ENCODE measurements around the gene MID1. TPM values are rescaled to one million over a fixed set of nuclear protein-coding genes. Genes with fewer than 3 reads are reported as not detected.

Gene MID1
- total RNA-seq, 1 donor from 2014 or later: 3.4 TPM

DNA sequence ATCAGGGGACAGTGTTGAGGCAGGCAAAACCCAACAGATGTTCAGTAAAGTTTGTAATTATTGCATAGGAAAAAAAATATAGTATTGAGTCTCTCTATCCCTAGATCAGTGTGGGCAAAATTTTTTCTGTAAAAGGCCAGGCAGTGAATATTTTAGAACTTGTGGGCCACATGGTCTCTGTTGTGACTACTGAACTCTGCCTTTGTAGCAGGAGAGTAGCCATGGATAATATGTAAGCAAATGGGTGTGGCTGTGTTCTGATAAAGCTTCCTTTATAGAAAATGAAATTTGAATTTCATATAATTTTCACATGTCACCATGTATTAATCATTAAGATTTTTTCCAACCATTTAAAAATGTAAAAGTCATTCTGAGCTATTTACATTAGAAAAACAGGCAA lies 193.1 kb downstream of the MID1 start:
- TF ChIP-seq, protein P1, sequence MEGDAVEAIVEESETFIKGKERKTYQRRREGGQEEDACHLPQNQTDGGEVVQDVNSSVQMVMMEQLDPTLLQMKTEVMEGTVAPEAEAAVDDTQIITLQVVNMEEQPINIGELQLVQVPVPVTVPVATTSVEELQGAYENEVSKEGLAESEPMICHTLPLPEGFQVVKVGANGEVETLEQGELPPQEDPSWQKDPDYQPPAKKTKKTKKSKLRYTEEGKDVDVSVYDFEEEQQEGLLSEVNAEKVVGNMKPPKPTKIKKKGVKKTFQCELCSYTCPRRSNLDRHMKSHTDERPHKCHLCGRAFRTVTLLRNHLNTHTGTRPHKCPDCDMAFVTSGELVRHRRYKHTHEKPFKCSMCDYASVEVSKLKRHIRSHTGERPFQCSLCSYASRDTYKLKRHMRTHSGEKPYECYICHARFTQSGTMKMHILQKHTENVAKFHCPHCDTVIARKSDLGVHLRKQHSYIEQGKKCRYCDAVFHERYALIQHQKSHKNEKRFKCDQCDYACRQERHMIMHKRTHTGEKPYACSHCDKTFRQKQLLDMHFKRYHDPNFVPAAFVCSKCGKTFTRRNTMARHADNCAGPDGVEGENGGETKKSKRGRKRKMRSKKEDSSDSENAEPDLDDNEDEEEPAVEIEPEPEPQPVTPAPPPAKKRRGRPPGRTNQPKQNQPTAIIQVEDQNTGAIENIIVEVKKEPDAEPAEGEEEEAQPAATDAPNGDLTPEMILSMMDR (IDR thresholded peaks at IDR 0.05; ENCODE audit: insufficient read depth, low read length, severe bottlenecking): no peak
- H3K36me3 ChIP-seq (ENCODE audit: control insufficient read depth, insufficient read depth, low read length): no peaks in the 10 kb centered on the region
- no peak for FAIRE-seq
- H3K27me3 ChIP-seq (ENCODE audit: control insufficient read depth, insufficient read depth, low read length): no peaks in the 10 kb centered on the region
- DNase-seq (ENCODE audit: low read depth): no peak
- no peak overlapping the region for H3K4me3 ChIP-seq (ENCODE audit: low read depth, low read length)

DNA sequence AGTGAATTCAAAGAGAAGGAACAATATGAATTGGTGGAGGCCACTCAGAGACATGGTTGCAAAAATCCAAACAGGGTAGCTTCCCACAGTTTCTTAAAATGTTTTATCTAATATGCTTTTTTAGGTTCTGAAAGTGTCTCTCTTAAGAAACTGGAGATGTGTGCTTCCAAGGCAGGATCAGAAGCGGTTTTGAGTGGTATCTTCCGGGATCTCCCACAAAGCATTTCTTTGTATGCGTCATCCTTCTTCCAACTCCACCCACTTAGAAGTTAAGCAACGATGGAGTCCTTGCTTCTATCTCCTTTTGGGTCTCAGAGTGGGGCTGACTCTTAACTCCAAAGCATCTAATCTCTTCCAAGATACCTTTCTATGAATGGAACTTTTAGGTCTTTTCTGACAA lies 196.7 kb downstream of the MID1 start:
- FAIRE-seq: no peak
- no peak overlapping the region for H3K4me3 ChIP-seq (ENCODE audit: low read depth, low read length)
- no peak for DNase-seq (ENCODE audit: low read depth)
- no peaks in the 10 kb centered on the region for H3K36me3 ChIP-seq (ENCODE audit: control insufficient read depth, insufficient read depth, low read length)
- no peaks in the 10 kb centered on the region for H3K27me3 ChIP-seq (ENCODE audit: control insufficient read depth, insufficient read depth, low read length)
- TF ChIP-seq, protein P1 (IDR thresholded peaks at IDR 0.05; ENCODE audit: insufficient read depth, low read length, severe bottlenecking): no peak

DNA sequence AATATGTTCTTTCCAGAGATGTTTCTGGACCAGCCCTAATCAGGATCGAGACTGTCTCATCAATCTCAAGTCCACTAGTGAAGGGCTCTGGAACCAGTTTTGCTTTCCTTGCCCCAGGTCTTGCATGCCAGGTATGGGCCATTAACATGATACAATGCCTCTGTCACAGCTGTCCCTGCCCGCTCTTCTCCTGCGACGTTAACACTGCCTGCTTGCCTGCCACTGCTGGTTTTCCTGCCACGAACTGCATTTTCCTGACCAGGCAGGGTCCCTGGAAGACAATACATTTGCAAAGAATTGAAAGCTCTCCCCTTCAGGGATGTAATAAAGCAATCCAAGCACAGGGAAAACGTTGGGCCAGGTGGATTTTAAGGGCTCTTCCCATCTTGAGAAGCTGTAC lies 200.3 kb downstream of the MID1 start:
- no peak for FAIRE-seq

DNA sequence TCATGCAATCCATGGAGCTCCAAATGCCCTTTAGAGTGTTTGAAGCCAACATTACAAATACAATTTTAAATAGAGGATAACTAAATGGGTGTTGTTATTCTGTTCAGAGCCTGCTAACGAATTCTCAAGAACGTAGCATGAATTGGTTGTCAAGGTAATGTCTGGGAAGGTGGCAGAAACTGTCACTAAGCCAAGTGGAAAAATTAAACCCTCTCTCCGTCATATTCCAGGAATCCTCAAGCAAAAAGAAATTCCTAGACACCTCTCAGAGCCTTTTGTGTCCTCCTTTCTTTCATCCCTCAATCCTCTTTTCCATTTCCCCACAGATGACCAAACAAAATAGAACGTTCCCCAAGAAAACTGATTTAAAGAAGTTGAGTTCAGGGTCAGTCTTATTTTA lies 204.0 kb downstream of the MID1 start:
- no peak for DNase-seq (ENCODE audit: low read depth)
- Histone ChIP-seq H3K27me3 (ENCODE audit: control insufficient read depth, insufficient read depth, low read length) (no peaks in the 10 kb centered on the region), H3K36me3 (ENCODE audit: control insufficient read depth, insufficient read depth, low read length) (no peaks in the 10 kb centered on the region), H3K4me3 (ENCODE audit: low read depth, low read length) (no peak overlapping the region)
- TF ChIP-seq, protein P1 (IDR thresholded peaks at IDR 0.05; ENCODE audit: insufficient read depth, low read length, severe bottlenecking): no peak
- FAIRE-seq: no peak

More for the DNA sequence above, 200.3 kb downstream of the MID1 start:
- TF ChIP-seq, protein P1 (IDR thresholded peaks at IDR 0.05; ENCODE audit: insufficient read depth, low read length, severe bottlenecking): no peak
- H3K27me3 ChIP-seq (ENCODE audit: control insufficient read depth, insufficient read depth, low read length): no peaks in the 10 kb centered on the region
- H3K4me3 ChIP-seq (ENCODE audit: low read depth, low read length): no peak overlapping the region
- H3K36me3 ChIP-seq (ENCODE audit: control insufficient read depth, insufficient read depth, low read length): no peaks in the 10 kb centered on the region
- DNase-seq (ENCODE audit: low read depth): no peak

DNA sequence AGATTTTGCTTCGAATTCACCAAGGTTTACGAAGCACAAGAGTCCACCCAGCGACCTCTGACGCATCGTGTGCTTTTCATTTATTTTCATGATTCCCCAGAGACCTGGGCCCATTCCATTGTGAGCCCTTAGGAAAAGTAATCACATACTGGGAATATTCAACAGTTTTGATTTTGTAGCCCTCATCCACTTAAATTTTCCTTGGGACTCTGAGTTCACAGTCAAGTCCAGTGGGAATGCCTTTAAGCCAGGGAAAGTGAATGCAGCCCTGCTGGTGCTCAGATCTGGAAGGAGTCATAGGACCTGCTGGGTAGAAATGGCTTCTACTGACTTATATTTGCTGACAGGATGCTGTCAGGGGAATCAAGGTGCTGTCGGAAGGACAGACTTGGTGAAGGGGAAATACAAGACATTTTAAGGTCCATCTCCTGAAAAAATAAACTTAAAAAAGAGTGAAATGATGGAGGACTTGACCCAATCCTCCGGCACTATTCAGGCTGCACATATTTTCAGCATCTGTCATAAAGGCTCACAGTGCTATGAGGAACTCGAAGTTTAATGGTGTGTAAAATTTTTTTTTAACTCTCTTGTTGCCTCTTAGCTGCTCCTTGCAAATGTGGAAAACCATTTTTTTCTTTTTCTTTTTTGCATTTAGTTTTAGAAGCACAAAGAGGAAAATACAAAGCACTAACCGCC lies 204.9 kb downstream of the MID1 start:
- Histone ChIP-seq H3K4me3 (ENCODE audit: low read depth, low read length) (no peak overlapping the region), H3K27me3 (ENCODE audit: control insufficient read depth, insufficient read depth, low read length) (no peaks in the 10 kb centered on the region), H3K36me3 (ENCODE audit: control insufficient read depth, insufficient read depth, low read length) (no peaks in the 10 kb centered on the region)
- TF ChIP-seq, protein P1 (IDR thresholded peaks at IDR 0.05; ENCODE audit: insufficient read depth, low read length, severe bottlenecking): no peak
- DNase-seq (ENCODE audit: low read depth) (no peak), FAIRE-seq (no peak)

DNA sequence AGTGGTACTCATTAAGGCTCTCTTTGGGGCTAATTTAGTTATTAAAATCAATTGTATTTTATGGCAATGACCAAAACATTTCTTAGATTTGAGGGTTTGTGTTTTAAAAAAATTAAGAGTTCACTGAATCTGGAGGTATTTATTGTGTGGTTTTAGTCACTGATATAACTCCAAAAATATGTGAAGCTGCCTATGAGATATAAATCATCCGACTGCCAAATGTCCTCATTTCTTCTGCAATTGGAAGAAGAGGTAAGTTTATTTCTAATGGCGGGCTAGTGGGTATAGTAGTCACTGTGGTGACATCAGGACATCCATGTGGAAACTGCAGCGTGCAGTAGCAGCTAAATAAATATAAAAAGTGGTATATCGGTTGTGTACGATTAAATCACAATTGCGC lies 205.5 kb downstream of the MID1 start:
- TF ChIP-seq, protein P1 (IDR thresholded peaks at IDR 0.05; ENCODE audit: insufficient read depth, low read length, severe bottlenecking): no peak
- Histone ChIP-seq H3K36me3 (ENCODE audit: control insufficient read depth, insufficient read depth, low read length) (no peaks in the 10 kb centered on the region), H3K4me3 (ENCODE audit: low read depth, low read length) (no peak overlapping the region), H3K27me3 (ENCODE audit: control insufficient read depth, insufficient read depth, low read length) (no peaks in the 10 kb centered on the region)
- DNase-seq (ENCODE audit: low read depth) (no peak), FAIRE-seq (no peak)
